GM10248 (cell line): ENCODE data around the gene PXMP2.

ENCODE experiments used
- CTCF ChIA-PET: fragments of 300-600 bp; sonication (Branson Sonifier 250); formaldehyde crosslinking; extraction: SDS; loops from one replicate; lab custom pipeline; 2021; ENCODE audit warnings: antibody characterized with exemption; lab: Yijun Ruan, JAX
- POLR2A ChIA-PET: fragments of 350-650 bp; sonication (Branson Sonifier 250); formaldehyde crosslinking; extraction: SDS; loops from one replicate; lab custom pipeline; 2020; ENCODE audit warnings: antibody characterized with exemption; lab: Yijun Ruan, JAX
- DNase-seq: peaks from one replicate; pipeline ENCODE4 v3.0.0; 2012; ENCODE audit errors: extremely low spot score
- CTCF ChIP-seq: IDR thresholded peaks from 2 replicates; pipeline ENCODE4 v1.5.1; 2012; ENCODE audit warnings: mild to moderate bottlenecking, low read depth; ENCODE audit errors: extremely low read depth, missing control alignments, control extremely low read depth

The PXMP2 gene

GRCh38 chr12:132719954-132720324 lies 32.6 kb downstream of the PXMP2 start:
- ChIA-PET CTCF (no interaction called here), POLR2A (no interaction called here)
- no peak for DNase-seq
- no peak for TF ChIP-seq CTCF

- no peak for TF ChIP-seq CTCF
- ChIA-PET CTCF (no interaction called here), POLR2A (no interaction called here)
- DNase-seq = no peak
These were observed 33.4 kb downstream of the PXMP2 start for GRCh38 chr12:132720606-132721345.

GRCh38 chr12:132723015-132723763 lies 35.8 kb downstream of the PXMP2 start:
- TF ChIP-seq CTCF = no peak
- ChIA-PET CTCF (no interaction called here), POLR2A (no interaction called here)
- DNase-seq = no peak

- POLR2A ChIA-PET = no interaction called here
- CTCF ChIA-PET = no interaction called here
- DNase-seq = no peak
- no peak for TF ChIP-seq CTCF
These were observed 36.4 kb downstream of the PXMP2 start for GRCh38 chr12:132723764-132724140.

GRCh38 chr12:132724506-132725241 lies 37.3 kb downstream of the PXMP2 start:
- POLR2A ChIA-PET = no interaction called here

More at GRCh38 chr12:132724506-132725241, 37.3 kb downstream of the PXMP2 start:
- CTCF ChIA-PET = no interaction called here
- no peak for TF ChIP-seq CTCF
- DNase-seq = no peak
